Activated CD4-positive, alpha-beta T cell treated with anti-CD3 and anti-CD28 coated beads, Interleukin-2, amount 50 U/mL, for 1 hour (primary cell): ENCODE results near the gene PALD1.

Experiments used
- DNase-seq: peaks from one replicate; pipeline ENCODE4 v3.0.0-alpha.2; 2020

Gene PALD1

GRCh38 chr10:70615784-70616522 lies 137.4 kb downstream of the PALD1 start:
- DNase-seq, result no peak

GRCh38 chr10:70616761-70617160 lies 138.2 kb downstream of the PALD1 start:
- no peak for DNase-seq
